ENCODE data around the gene PSMD2. TPM values are rescaled to one million over a fixed set of nuclear protein-coding genes. Genes with fewer than 3 reads are reported as not detected.

The PSMD2 gene
- total and polyA plus RNA-seq, 4 donors = 78.7 to 222 (median 166) TPM

- H3K27ac ChIP-seq (ENCODE audit: low read depth in 1 of 2, low read length in 1 of 2) = no peak overlapping the region
- no peak for ATAC-seq (ENCODE audit: insufficient read depth, low FRiP score)
- no peak overlapping the region for H3K4me3 ChIP-seq
- H3K9ac ChIP-seq (ENCODE audit: insufficient read depth in 1 of 2, low read length in 2 of 2) = no peak overlapping the region
- 92 to 93% methylated on average over 24 of the region's 24 CpGs for WGBS, 2 donors
- H3K9me3 ChIP-seq (ENCODE audit: control insufficient read depth in 4 of 4, insufficient read depth in 3 of 4, low read length in 3 of 4) = no peaks in the 10 kb centered on the region
- no peak for DNase-seq
- H3K36me3 ChIP-seq (ENCODE audit: control insufficient read depth in 4 of 4, insufficient read depth in 4 of 4, low read length in 4 of 4) = peaks cover 0 to 13% (median 4%) of the 10 kb centered on the region in 4 donors
- TF ChIP-seq CTCF (IDR thresholded peaks at IDR 0.05; ENCODE audit: control extremely low read depth, extremely low read depth) = no peak
- peaks cover 0 to 19% (median 8%) of the 10 kb centered on the region in 5 donors for H3K4me1 ChIP-seq (ENCODE audit: control insufficient read depth in 5 of 5, insufficient read depth in 5 of 5, low read length in 5 of 5)
- H3K27me3 ChIP-seq (ENCODE audit: control insufficient read depth in 3 of 3, insufficient read depth in 3 of 3, low read length in 2 of 3) = no peaks in the 10 kb centered on the region
These were observed 58.4 kb downstream of the PSMD2 start for GRCh38 chr3:184357248-184358123.

GRCh38 chr3:184358124-184358767 lies 59.2 kb downstream of the PSMD2 start:
- Histone ChIP-seq H3K4me1 (ENCODE audit: control insufficient read depth in 5 of 5, insufficient read depth in 5 of 5, low read length in 5 of 5) (peaks cover 0 to 19% (median 8%) of the 10 kb centered on the region in 5 donors), H3K36me3 (ENCODE audit: control insufficient read depth in 4 of 4, insufficient read depth in 4 of 4, low read length in 4 of 4) (peaks cover 0 to 13% (median 4%) of the 10 kb centered on the region in 4 donors), H3K27ac (ENCODE audit: low read depth in 1 of 2, low read length in 1 of 2) (no peak overlapping the region), H3K4me3 (no peak overlapping the region), H3K9me3 (ENCODE audit: control insufficient read depth in 4 of 4, insufficient read depth in 3 of 4, low read length in 3 of 4) (no peaks in the 10 kb centered on the region), H3K27me3 (ENCODE audit: control insufficient read depth in 3 of 3, insufficient read depth in 3 of 3, low read length in 2 of 3) (no peaks in the 10 kb centered on the region), H3K9ac (ENCODE audit: insufficient read depth in 1 of 2, low read length in 2 of 2) (no peak overlapping the region)
- DNase-seq (no peak), ATAC-seq (ENCODE audit: insufficient read depth, low FRiP score) (no peak)
- TF ChIP-seq CTCF (IDR thresholded peaks at IDR 0.05; ENCODE audit: control extremely low read depth, extremely low read depth) = no peak
- WGBS, 2 donors = 94 to 96% methylated on average over 12 of the region's 12 CpGs

Small RNAs within 50 kb of the gene (small RNA-seq; reads per million reads assigned to genes)
- gene SNORD66 (ENCODE audit: low replicate concordance) = 606 reads per million, percentile 99 among the genes with 10 or more reads in this experiment

Other genes starting within 250 kb of the PSMD2 start
- gene HTR3C, start 246.2 kb upstream of the PSMD2 start, total RNA-seq = under 1 TPM in 1 of 2 donors, not detected in 1; 0.46 TPM
- gene HTR3C, start 246.2 kb upstream of the PSMD2 start, polyA plus RNA-seq = under 1 TPM; 0.09 to 0.47 TPM
- not detected for gene HTR3E, start 202.2 kb upstream of the PSMD2 start, total RNA-seq
- gene HTR3E, start 202.2 kb upstream of the PSMD2 start, polyA plus RNA-seq = not detected
- gene EIF2B5, start 163.9 kb upstream of the PSMD2 start, total RNA-seq = 10 to 100 TPM; 32.5 to 36.0 TPM
- 10 to 100 TPM; 39.7 to 43.2 TPM for gene EIF2B5, start 163.9 kb upstream of the PSMD2 start, polyA plus RNA-seq
- gene DVL3, start 143.9 kb upstream of the PSMD2 start, total RNA-seq = 10 to 100 TPM; 51.8 to 73.5 TPM
- 10 to 100 TPM; 37.8 to 39.9 TPM for gene DVL3, start 143.9 kb upstream of the PSMD2 start, polyA plus RNA-seq
- gene AP2M1, start 124.4 kb upstream of the PSMD2 start, total RNA-seq = 100 to 1,000 TPM; 173 to 333 TPM
- 100 to 1,000 TPM; 153 to 329 TPM for gene AP2M1, start 124.4 kb upstream of the PSMD2 start, polyA plus RNA-seq
- gene ABCF3, start 113.0 kb upstream of the PSMD2 start, total RNA-seq = 10 to 100 TPM; 44.7 to 81.8 TPM
- gene ABCF3, start 113.0 kb upstream of the PSMD2 start, polyA plus RNA-seq = 10 to 100 TPM; 47.5 to 51.4 TPM
- gene VWA5B2, start 69.7 kb upstream of the PSMD2 start, total RNA-seq = 1 to 10 TPM; 1.6 to 1.7 TPM
- under 1 TPM; 0.12 to 0.15 TPM for gene VWA5B2, start 69.7 kb upstream of the PSMD2 start, polyA plus RNA-seq
- 10 to 100 TPM; 24.7 to 54.8 TPM for gene ALG3, start 50.3 kb upstream of the PSMD2 start, total RNA-seq
- 10 to 100 TPM; 32.2 to 68.0 TPM for gene ALG3, start 50.3 kb upstream of the PSMD2 start, polyA plus RNA-seq
- 1 to 10 TPM; 2.3 to 4.6 TPM for gene EEF1AKMT4, start 49.6 kb upstream of the PSMD2 start, total RNA-seq
- 10 to 100 TPM in 1 of 2 donors, 1 to 10 TPM in 1; 5.2 to 12.2 TPM for gene EEF1AKMT4, start 49.6 kb upstream of the PSMD2 start, polyA plus RNA-seq
- under 1 TPM; 0.23 to 0.58 TPM for gene CAMK2N2, start 37.7 kb upstream of the PSMD2 start, total RNA-seq
- under 1 TPM; 0.03 to 0.12 TPM for gene CAMK2N2, start 37.7 kb upstream of the PSMD2 start, polyA plus RNA-seq
- under 1 TPM in 1 of 2 donors, not detected in 1; 0.15 TPM for gene ECE2, start 23.2 kb upstream of the PSMD2 start, total RNA-seq
- gene ECE2, start 23.2 kb upstream of the PSMD2 start, polyA plus RNA-seq = not detected
- 100 to 1,000 TPM; 211 to 419 TPM for gene EIF4G1, start 15.4 kb downstream of the PSMD2 start, total RNA-seq
- gene EIF4G1, start 15.4 kb downstream of the PSMD2 start, polyA plus RNA-seq = 100 to 1,000 TPM; 201 to 241 TPM
- 10 to 100 TPM; 15.8 to 21.4 TPM for gene FAM131A, start 38.4 kb downstream of the PSMD2 start, total RNA-seq
- gene FAM131A, start 38.4 kb downstream of the PSMD2 start, polyA plus RNA-seq = 10 to 100 TPM; 12.9 to 15.5 TPM
- gene CLCN2, start 62.4 kb downstream of the PSMD2 start, total RNA-seq = 1 to 10 TPM; 5.7 to 8.7 TPM
- 1 to 10 TPM; 2.7 to 5.0 TPM for gene CLCN2, start 62.4 kb downstream of the PSMD2 start, polyA plus RNA-seq
- 10 to 100 TPM; 46.4 to 71.7 TPM for gene POLR2H, start 62.5 kb downstream of the PSMD2 start, total RNA-seq
- gene POLR2H, start 62.5 kb downstream of the PSMD2 start, polyA plus RNA-seq = 100 to 1,000 TPM in 1 of 2 donors, 10 to 100 TPM in 1; 93.2 to 139 TPM
- under 1 TPM; 0.17 to 0.31 TPM for gene THPO, start 79.0 kb downstream of the PSMD2 start, total RNA-seq
- gene THPO, start 79.0 kb downstream of the PSMD2 start, polyA plus RNA-seq = under 1 TPM; 0.18 to 0.22 TPM
- gene CHRD, start 80.8 kb downstream of the PSMD2 start, total RNA-seq = 10 to 100 TPM in 1 of 2 donors, 1 to 10 TPM in 1; 6.7 to 16.7 TPM
- 1 to 10 TPM; 4.2 to 4.9 TPM for gene CHRD, start 80.8 kb downstream of the PSMD2 start, polyA plus RNA-seq